Regular cardiac myocyte (primary cell): Measurements from ENCODE around the gene STX3. TPM values are rescaled to one million over a fixed set of nuclear protein-coding genes. Genes with fewer than 3 reads are reported as not detected.

Source experiments
- total RNA-seq: library from RNA; depleted of rRNA; stranded (reverse); fragments of >200 nt; gene quantifications from 2 replicates; pipeline ENCODE4 v1.2.3, GENCODE V29; 2014

STX3 gene
- total RNA-seq: 13.8 and 24.0 TPM in 2 replicates

GRCh38 chr11:59754859-59755700 lies at the start of gene STX3:
Gene STX3 (plus strand): TSS chr11:59755376. CDS start chr11:59755606, 230 bp downstream.

DNA sequence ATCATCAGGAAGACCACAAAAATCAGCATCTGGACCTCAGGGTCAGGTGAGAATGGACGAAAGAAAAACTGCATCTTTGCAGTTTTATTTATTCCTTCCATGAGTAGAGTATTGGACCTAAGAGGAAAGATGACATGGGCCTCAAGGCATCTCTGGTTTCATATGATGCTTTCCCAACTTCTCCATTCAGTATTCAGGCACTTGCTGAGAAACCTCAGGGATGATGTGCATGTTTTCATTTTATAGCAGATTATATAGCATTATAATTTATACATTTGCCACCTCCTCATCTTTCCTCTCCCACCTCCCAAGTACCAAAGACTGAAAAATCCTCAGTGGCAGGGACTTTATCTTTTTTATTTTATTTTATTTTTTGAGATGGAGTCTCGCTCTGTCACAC lies 41.4 kb upstream of the STX3 start, which contains the start of gene OR10V1:
Gene OR10V1 (minus strand): TSS at position 101 of the 400 bp plus-strand sequence. CDS start 0 bp downstream, at position 101.

GRCh38 chr11:59810189-59810910 lies 55.2 kb downstream of the STX3 start, which contains the start of gene MRPL16:
Gene MRPL16 (minus strand): TSS chr11:59810778. CDS start chr11:59810658, 120 bp downstream.

DNA sequence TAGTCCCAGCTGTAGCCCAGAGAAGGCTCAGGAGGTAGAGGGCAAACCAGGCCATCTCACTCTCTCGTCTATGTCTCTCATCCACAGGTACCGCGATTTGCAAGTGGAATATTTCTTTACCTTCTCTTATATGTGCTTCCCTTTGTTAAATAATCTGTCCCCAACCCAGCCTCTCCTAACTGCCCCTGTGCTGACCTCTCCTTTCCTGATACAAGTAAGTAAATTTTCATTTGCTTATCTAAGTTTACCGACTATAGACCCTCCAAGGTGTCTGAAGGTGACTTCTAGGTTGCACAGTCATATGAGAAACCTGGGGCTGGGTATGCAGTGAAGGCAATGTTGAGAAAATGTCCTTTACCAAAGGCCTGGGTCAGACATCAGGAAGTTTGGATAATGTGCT lies 90.2 kb downstream of the STX3 start, which contains the start of gene CBLIF:
Gene CBLIF (minus strand): TSS at position 101 of the 400 bp plus-strand sequence. CDS start 46 bp downstream, at position 55.

Other genes starting within 250 kb of the STX3 start
- not detected in 2 replicates for gene OR4D9, start 243.8 kb upstream of the STX3 start, total RNA-seq
- gene OSBP, start 139.6 kb upstream of the STX3 start, total RNA-seq: 29.1 and 30.4 TPM in 2 replicates
- gene PATL1, start 86.3 kb upstream of the STX3 start, total RNA-seq: 4.5 and 5.2 TPM in 2 replicates
- gene OR10V1, start 41.5 kb upstream of the STX3 start, total RNA-seq: not detected in 2 replicates
- 29.0 and 45.1 TPM in 2 replicates for gene MRPL16, start 55.4 kb downstream of the STX3 start, total RNA-seq
- not detected in 2 replicates for gene CBLIF, start 90.1 kb downstream of the STX3 start, total RNA-seq
- gene TCN1, start 111.1 kb downstream of the STX3 start, total RNA-seq: not detected in 2 replicates
- gene OOSP3, start 123.4 kb downstream of the STX3 start, total RNA-seq: not detected in 2 replicates
- not detected in 2 replicates for gene OOSP1, start 183.1 kb downstream of the STX3 start, total RNA-seq
- not detected in 2 replicates for gene OOSP4A, start 208.7 kb downstream of the STX3 start, total RNA-seq